Amniotic stem cell (primary cell): ENCODE data around the gene PSG1.
"Not testable (repeated sequence)": the region's sequence is repeated elsewhere in the genome, so short reads cannot be mapped to it uniquely, and the experiment has no call there.

Source experiments
- DNase-seq: peaks from one replicate; lab custom pipeline; 2025; lab: John Stamatoyannopoulos, UW

Gene PSG1

GRCh38 chr19:42879613-42880012 is at the start of gene PSG1:
PSG1 (minus strand) TSS chr19:42879713; CDS start chr19:42879581, 132 bp downstream.
- DNase-seq, result no peak

GRCh38 chr19:42928896-42929295 is 49.4 kb upstream of the PSG1 start:
- DNase-seq, result no peak

GRCh38 chr19:42926781-42927180 is 47.3 kb upstream of the PSG1 start:
- DNase-seq, result no peak

- DNase-seq, result not testable (repeated sequence)
Observed at GRCh38 chr19:42923106-42923505, 43.6 kb upstream of the PSG1 start.

GRCh38 chr19:42920971-42921370 is 41.5 kb upstream of the PSG1 start:
- DNase-seq, result not testable (repeated sequence)

- DNase-seq, result no peak
Observed at GRCh38 chr19:42919757-42920079, 40.2 kb upstream of the PSG1 start.

GRCh38 chr19:42919070-42919756 is 39.7 kb upstream of the PSG1 start:
- DNase-seq, result not testable (repeated sequence)

- not testable (repeated sequence) for DNase-seq
Observed at GRCh38 chr19:42918377-42919069, 39.0 kb upstream of the PSG1 start.

GRCh38 chr19:42917634-42918033 is 38.1 kb upstream of the PSG1 start, which contains the start of gene PSG6:
PSG6 (minus strand) TSS chr19:42917894; CDS start chr19:42917792, 102 bp downstream.
- DNase-seq, result not testable (repeated sequence)

GRCh38 chr19:42916931-42917330 is 37.4 kb upstream of the PSG1 start:
- DNase-seq, result not testable (repeated sequence)

GRCh38 chr19:42913516-42913915 is 34.0 kb upstream of the PSG1 start:
- DNase-seq, result not testable (repeated sequence)

- DNase-seq, result not testable (repeated sequence)
Observed at GRCh38 chr19:42912941-42913340, 33.4 kb upstream of the PSG1 start.

GRCh38 chr19:42911731-42912130 is 32.2 kb upstream of the PSG1 start:
- DNase-seq, result not testable (repeated sequence)

- not testable (repeated sequence) for DNase-seq
Observed at GRCh38 chr19:42906162-42906561, 26.6 kb upstream of the PSG1 start.

- DNase-seq, result not testable (repeated sequence)
Observed at GRCh38 chr19:42900561-42900960, 21.0 kb upstream of the PSG1 start.

- not testable (repeated sequence) for DNase-seq
Observed at GRCh38 chr19:42899674-42900073, 20.2 kb upstream of the PSG1 start.

GRCh38 chr19:42899110-42899509 is 19.6 kb upstream of the PSG1 start:
- DNase-seq, result not testable (repeated sequence)

GRCh38 chr19:42898656-42899055 is 19.1 kb upstream of the PSG1 start:
- not testable (repeated sequence) for DNase-seq

GRCh38 chr19:42897729-42898128 is 18.2 kb upstream of the PSG1 start:
- not testable (repeated sequence) for DNase-seq

- DNase-seq, result not testable (repeated sequence)
Observed at GRCh38 chr19:42890446-42890845, 10.9 kb upstream of the PSG1 start.

- not testable (repeated sequence) for DNase-seq
Observed at GRCh38 chr19:42887876-42888445, 8.4 kb upstream of the PSG1 start.

GRCh38 chr19:42882730-42883129 is 3.2 kb upstream of the PSG1 start:
- DNase-seq, result not testable (repeated sequence)

GRCh38 chr19:42882010-42882409 is 2.5 kb upstream of the PSG1 start:
- DNase-seq, result not testable (repeated sequence)
